OCI-LY7 (cell line): Measurements from ENCODE around the gene EGFR. TPM values are rescaled to one million over a fixed set of nuclear protein-coding genes. Genes with fewer than 3 reads are reported as not detected.

Experiments
- BruUV-seq: library from RNA; stranded (reverse); fragments of 400-500 nt; replicated peaks from 2 replicates; lab custom pipeline; 2021; lab: Mats Ljungman, UMichigan
- CTCF ChIA-PET: fragments of 300-600 bp; sonication (Branson Sonifier 250); formaldehyde crosslinking; loops from one replicate; lab custom pipeline; 2022; ENCODE audit warnings: antibody characterized with exemption; ENCODE audit not compliant: unreplicated experiment; lab: Charles Lee
- POLR2A ChIA-PET: fragments of 300-600 bp; sonication (Branson Sonifier 250); formaldehyde crosslinking; loops from one replicate; lab custom pipeline; 2022; ENCODE audit warnings: antibody characterized with exemption; lab: Charles Lee
- DNase-seq: peaks from one replicate; pipeline ENCODE4 v3.0.0-alpha.2; 2015; ENCODE audit warnings: low spot score
- H2AFZ ChIP-seq: fragments of 200-600 bp; sonication (generic), shearing (Covaris generic); 2 replicates; pipeline ENCODE4 v1.6.1; 2014; ENCODE audit warnings: mild to moderate bottlenecking, antibody characterized with exemption, low read length, moderate library complexity
- H3K27ac ChIP-seq: fragments of 200-600 bp; sonication (generic); 2 replicates; pipeline ENCODE4 v1.5.1; 2014; ENCODE audit warnings: mixed run types, low read depth, mild to moderate bottlenecking, moderate library complexity, low read length, inconsistent platforms; ENCODE audit not compliant: poor library complexity, severe bottlenecking
- H3K36me3 ChIP-seq: fragments of 200-600 bp; sonication (generic); 2 replicates; pipeline ENCODE4 v1.6.1; 2014; ENCODE audit warnings: mild to moderate bottlenecking, antibody characterized with exemption, low read length, moderate library complexity, mixed read lengths; ENCODE audit not compliant: insufficient read depth
- H3K4me1 ChIP-seq: fragments of 200-600 bp; sonication (generic); 2 replicates; pipeline ENCODE4 v1.5.1; 2014; ENCODE audit warnings: mild to moderate bottlenecking, low read length; ENCODE audit not compliant: insufficient read depth, poor library complexity, severe bottlenecking
- H3K4me2 ChIP-seq: fragments of 200-600 bp; sonication (generic); 2 replicates; pipeline ENCODE4 v1.6.1; 2014; ENCODE audit warnings: mild to moderate bottlenecking, low read length
- H3K4me3 ChIP-seq: fragments of 200-600 bp; sonication (generic); 2 replicates; pipeline ENCODE4 v1.5.1; 2014; ENCODE audit warnings: mild to moderate bottlenecking, low read depth, low read length; ENCODE audit not compliant: poor library complexity, severe bottlenecking
- H3K79me2 ChIP-seq: fragments of 200-600 bp; sonication (generic); 2 replicates; pipeline ENCODE4 v1.6.1; 2016; ENCODE audit warnings: low read depth, mild to moderate bottlenecking, low read length, moderate library complexity, mixed read lengths; ENCODE audit not compliant: insufficient read depth
- H3K9me2 ChIP-seq: fragments of 200-600 bp; sonication (generic); 2 replicates; pipeline ENCODE4 v1.6.1; 2016; ENCODE audit warnings: mild to moderate bottlenecking, low read length, mixed read lengths; ENCODE audit not compliant: insufficient read depth
- H3K9me3 ChIP-seq: fragments of 200-600 bp; sonication (generic); 2 replicates; pipeline ENCODE4 v1.6.1; 2014; ENCODE audit warnings: mild to moderate bottlenecking, mixed run types, low read length, mixed read lengths
- H4K20me1 ChIP-seq: fragments of 200-600 bp; sonication (generic); 2 replicates; pipeline ENCODE4 v1.6.1; 2014; ENCODE audit warnings: mild to moderate bottlenecking, antibody characterized with exemption, low read length, moderate library complexity, mixed read lengths; ENCODE audit not compliant: insufficient read depth
- CTCF ChIP-seq: fragments of 200-600 bp; sonication (generic); conservative IDR thresholded peaks from 2 replicates; pipeline ENCODE4 v1.5.1; 2014; ENCODE audit warnings: mild to moderate bottlenecking, antibody characterized with exemption, low read length, moderate library complexity, mixed read lengths
- EZH2phosphoT487 ChIP-seq: fragments of 200-600 bp; sonication (generic); IDR thresholded peaks from 2 replicates; pipeline ENCODE4 v1.6.1; 2018; ENCODE audit warnings: low read depth, borderline replicate concordance, mild to moderate bottlenecking, mixed run types, antibody characterized with exemption, low read length, moderate library complexity, mixed read lengths
- intact Hi-C: fragments of 100-400 bp; cut with micrococcal nuclease; formaldehyde crosslinking; loops from one replicate; pipeline ENCODE4 v1.10.0; 2022; ENCODE audit not compliant: unreplicated experiment
- total RNA-seq, 2 experiments: library from RNA; depleted of rRNA in 1 of 2; stranded (reverse); fragments of >200 nt in 1 of 2; shearing (Covaris generic) in 1 of 2; gene quantifications; 2 replicates each; pipeline ENCODE4 v1.2.3, GENCODE V29; 2014 to 2022

EGFR gene
- total RNA-seq, 2 experiments from 2014 or later, result 0.27 TPM; not detected in 1

- intact Hi-C loops, result no loop called here
- CTCF ChIA-PET, result no interaction called here
- no peak overlapping the region for H2AFZ ChIP-seq
- H3K27ac ChIP-seq, result no peak overlapping the region
- H3K4me1 ChIP-seq, result peaks cover 18% of the 10 kb centered on the region
- no peak for DNase-seq
- no peaks in the 10 kb centered on the region for H3K9me2 ChIP-seq
- no peak overlapping the region for H3K4me2 ChIP-seq
- H3K4me3 ChIP-seq, result no peak overlapping the region
- H4K20me1 ChIP-seq, result no peaks in the 10 kb centered on the region
- H3K79me2 ChIP-seq, result no peaks in the 10 kb centered on the region
- H3K36me3 ChIP-seq, result no peaks in the 10 kb centered on the region
- POLR2A ChIA-PET, result no interaction called here
- no TSS peak for BruUV-seq
- no peaks in the 10 kb centered on the region for H3K9me3 ChIP-seq
- TF ChIP-seq CTCF (no peak), EZH2phosphoT487 (no peak)
These were observed 129.8 kb downstream of the EGFR start for GRCh38 chr7:55148571-55148970.

GRCh38 chr7:55149001-55149400 is 130.2 kb downstream of the EGFR start:
- no peak overlapping the region for H2AFZ ChIP-seq
- intact Hi-C loops, result no loop called here
- CTCF ChIA-PET, result no interaction called here

More at GRCh38 chr7:55149001-55149400, 130.2 kb downstream of the EGFR start:
- Histone ChIP-seq H3K27ac (no peak overlapping the region), H3K4me3 (no peak overlapping the region), H3K9me2 (no peaks in the 10 kb centered on the region), H3K4me2 (no peak overlapping the region), H3K36me3 (no peaks in the 10 kb centered on the region), H4K20me1 (no peaks in the 10 kb centered on the region), H3K79me2 (no peaks in the 10 kb centered on the region), H3K9me3 (no peaks in the 10 kb centered on the region), H3K4me1 (peaks cover 23% of the 10 kb centered on the region)
- TF ChIP-seq EZH2phosphoT487 (no peak), CTCF (no peak)
- no TSS peak for BruUV-seq
- POLR2A ChIA-PET, result no interaction called here
- DNase-seq, result no peak
